GM19351 (cell line): ENCODE measurements around the gene ATP7B.
"Not testable (repeated sequence)": the region's sequence is repeated elsewhere in the genome, so short reads cannot be mapped to it uniquely, and the experiment has no call there.

Source experiments
- ATAC-seq: cut with Tn5 transposase; IDR thresholded peaks from one replicate; pipeline ENCODE4 v1.9.1; 2021; ENCODE audit warnings: mild to moderate bottlenecking, moderate library complexity; ENCODE audit not compliant: unreplicated experiment

The ATP7B gene

GRCh38 chr13:52006523-52007245, 4.6 kb downstream of the ATP7B start:
- ATAC-seq = no peak

- no peak for ATAC-seq
These were observed 5.3 kb downstream of the ATP7B start for GRCh38 chr13:52005841-52006522.

- no peak for ATAC-seq
These were observed 6.6 kb downstream of the ATP7B start for GRCh38 chr13:52004511-52005170.

- ATAC-seq = no peak
These were observed 7.7 kb downstream of the ATP7B start for GRCh38 chr13:52003541-52003940.

- no peak for ATAC-seq
These were observed 8.9 kb downstream of the ATP7B start for GRCh38 chr13:52002361-52002760.

GRCh38 chr13:52001120-52001731, 10.0 kb downstream of the ATP7B start:
- peak; percentile 92 for ATAC-seq

- ATAC-seq = no peak
These were observed 11.3 kb downstream of the ATP7B start for GRCh38 chr13:51999921-52000320.

GRCh38 chr13:51999510-51999911, 11.7 kb downstream of the ATP7B start:
- ATAC-seq = no peak

- ATAC-seq = no peak
These were observed 12.3 kb downstream of the ATP7B start for GRCh38 chr13:51998723-51999509.

GRCh38 chr13:51997641-51998330, 13.5 kb downstream of the ATP7B start:
- ATAC-seq = no peak

- ATAC-seq = no peak
These were observed 14.1 kb downstream of the ATP7B start for GRCh38 chr13:51997186-51997585.

- no peak for ATAC-seq
These were observed 14.6 kb downstream of the ATP7B start for GRCh38 chr13:51996641-51997040.

- no peak for ATAC-seq
These were observed 15.3 kb downstream of the ATP7B start for GRCh38 chr13:51995677-51996551.

GRCh38 chr13:51993713-51994112, 17.5 kb downstream of the ATP7B start:
- no peak for ATAC-seq

GRCh38 chr13:51988988-51989618, 22.1 kb downstream of the ATP7B start:
- ATAC-seq = no peak

GRCh38 chr13:51984904-51985303, 26.3 kb downstream of the ATP7B start:
- not testable (repeated sequence) for ATAC-seq

GRCh38 chr13:51983292-51983691, 28.0 kb downstream of the ATP7B start:
- ATAC-seq = not testable (repeated sequence)

- ATAC-seq = no peak
These were observed 29.9 kb downstream of the ATP7B start for GRCh38 chr13:51981355-51981754.

- no peak for ATAC-seq
These were observed 30.3 kb downstream of the ATP7B start for GRCh38 chr13:51980908-51981307.
